Muscle of leg (tissue), 11 donors: ENCODE data around the gene GFOD1. TPM values are rescaled to one million over a fixed set of nuclear protein-coding genes. Genes with fewer than 3 reads are reported as not detected.
"Not testable (repeated sequence)": the region's sequence is repeated elsewhere in the genome, so short reads cannot be mapped to it uniquely, and the experiment has no call there.

Source experiments
- DNase-seq: peaks from one replicate; pipeline ENCODE4 v3.0.0; 2013
- H3K27ac ChIP-seq: one replicate; pipeline ENCODE4 v1.5.1; 2013; ENCODE audit warnings: mild to moderate bottlenecking, low read length, control low read depth
- H3K27me3 ChIP-seq: one replicate; pipeline ENCODE4 v1.6.1; 2013; ENCODE audit warnings: low read length; ENCODE audit not compliant: control insufficient read depth, insufficient read depth
- H3K36me3 ChIP-seq: one replicate; pipeline ENCODE4 v1.6.1; 2013; ENCODE audit warnings: low read length; ENCODE audit not compliant: control insufficient read depth, insufficient read depth
- H3K4me1 ChIP-seq: one replicate; pipeline ENCODE4 v1.6.1; 2013; ENCODE audit warnings: low read length; ENCODE audit not compliant: control insufficient read depth, insufficient read depth
- H3K4me3 ChIP-seq: one replicate; pipeline ENCODE4 v1.5.1; 2013; ENCODE audit warnings: low read length, control low read depth
- H3K9me3 ChIP-seq: replicated peaks from 2 replicates; pipeline ENCODE4 v1.6.1; 2013; ENCODE audit warnings: low read depth, low read length; ENCODE audit not compliant: control insufficient read depth
- WGBS: methylation state at CpG from one replicate; pipeline ENCODE4 v1.1.5; 2013; ENCODE audit warnings: missing lambda C conversion rate; ENCODE audit not compliant: insufficient coverage; 5-methylcytosine and 5-hydroxymethylcytosine counted together
- polyA plus RNA-seq, 8 donors: library from polyadenylated mRNA; unstranded; fragments of 120-200 nt; gene quantifications; one replicate each; pipeline versions ENCODE4 v1.2.1 to v1.2.3, GENCODE V29; 2013; ENCODE audit warnings: inconsistent platforms in 1 of 8, low replicate concordance in 1 of 8; ENCODE audit not compliant: insufficient read length in 8 of 8, insufficient read depth in 1 of 8
- total RNA-seq: library from RNA; stranded (reverse); fragments of 120-200 nt; gene quantifications from one replicate; pipeline ENCODE4 v1.2.4, GENCODE V29; 2013

GFOD1 gene
- total and polyA plus RNA-seq, 9 donors, result 2.1 to 4.1 (median 2.6) TPM

GRCh38 chr6:13397359-13398068, 89.9 kb downstream of the GFOD1 start:
- H3K9me3 ChIP-seq, result no peaks in the 10 kb centered on the region
- H3K36me3 ChIP-seq, result no peaks in the 10 kb centered on the region
- no peak overlapping the region for H3K27ac ChIP-seq
- H3K27me3 ChIP-seq, result no peaks in the 10 kb centered on the region
- WGBS, result 69% methylated on average over 4 of the region's 9 CpGs
- no peak for DNase-seq
- peaks cover 7% of the 10 kb centered on the region for H3K4me1 ChIP-seq
- no peak overlapping the region for H3K4me3 ChIP-seq

GRCh38 chr6:13396241-13396792, 91.1 kb downstream of the GFOD1 start:
- peaks cover 7% of the 10 kb centered on the region for H3K4me1 ChIP-seq
- 93% methylated on average over 3 of the region's 3 CpGs for WGBS
- no peak overlapping the region for H3K27ac ChIP-seq

GRCh38 chr6:13395272-13396237, 91.8 kb downstream of the GFOD1 start:
- peak; percentile 63 for DNase-seq
- Histone ChIP-seq H3K4me3 (no peak overlapping the region), H3K36me3 (no peaks in the 10 kb centered on the region), H3K27ac (peak overlapping the region; percentile 15), H3K27me3 (no peaks in the 10 kb centered on the region), H3K9me3 (no peaks in the 10 kb centered on the region), H3K4me1 (peaks cover 7% of the 10 kb centered on the region)
- 48% methylated on average over 4 of the region's 12 CpGs for WGBS

More at GRCh38 chr6:13396241-13396792, 91.1 kb downstream of the GFOD1 start:
- Histone ChIP-seq H3K9me3 (no peaks in the 10 kb centered on the region), H3K36me3 (no peaks in the 10 kb centered on the region), H3K27me3 (no peaks in the 10 kb centered on the region), H3K4me3 (no peak overlapping the region)
- DNase-seq, result no peak

GRCh38 chr6:13392462-13392861, 94.9 kb downstream of the GFOD1 start:
- H3K9me3 ChIP-seq, result no peaks in the 10 kb centered on the region
- no peak overlapping the region for H3K4me3 ChIP-seq
- no peaks in the 10 kb centered on the region for H3K27me3 ChIP-seq
- no peak overlapping the region for H3K27ac ChIP-seq
- H3K36me3 ChIP-seq, result no peaks in the 10 kb centered on the region
- WGBS, result 0% methylated on average over 1 of the region's 2 CpGs
- peaks cover 7% of the 10 kb centered on the region for H3K4me1 ChIP-seq
- no peak for DNase-seq

GRCh38 chr6:13391537-13391936, 95.9 kb downstream of the GFOD1 start:
- Histone ChIP-seq H3K9me3 (no peaks in the 10 kb centered on the region), H3K27me3 (no peaks in the 10 kb centered on the region), H3K4me3 (no peak overlapping the region), H3K4me1 (peaks cover 7% of the 10 kb centered on the region), H3K36me3 (no peaks in the 10 kb centered on the region), H3K27ac (no peak overlapping the region)
- DNase-seq, result no peak
- WGBS, result 79% methylated on average over 2 of the region's 5 CpGs

GRCh38 chr6:13390658-13391057, 96.7 kb downstream of the GFOD1 start:
- H3K4me3 ChIP-seq, result no peak overlapping the region
- no peaks in the 10 kb centered on the region for H3K27me3 ChIP-seq
- H3K4me1 ChIP-seq, result peaks cover 6% of the 10 kb centered on the region
- no peak overlapping the region for H3K27ac ChIP-seq
- no peaks in the 10 kb centered on the region for H3K36me3 ChIP-seq
- no peak for DNase-seq
- WGBS, result 40% methylated on average over 2 of the region's 3 CpGs
- H3K9me3 ChIP-seq, result no peaks in the 10 kb centered on the region

- not testable (repeated sequence) for H3K27ac ChIP-seq
Measured at GRCh38 chr6:13389237-13389636, 98.2 kb downstream of the GFOD1 start.

GRCh38 chr6:13388769-13389168, 98.6 kb downstream of the GFOD1 start:
- not testable (repeated sequence) for H3K9me3 ChIP-seq, H3K4me3 ChIP-seq, H3K27me3 ChIP-seq, H3K27ac ChIP-seq, H3K36me3 ChIP-seq, H3K4me1 ChIP-seq, DNase-seq
- no CpG with 5 or more reads among the region's 1 CpG for WGBS

More at GRCh38 chr6:13389237-13389636, 98.2 kb downstream of the GFOD1 start:
- DNase-seq, H3K9me3 ChIP-seq, H3K27me3 ChIP-seq, H3K4me1 ChIP-seq, H3K36me3 ChIP-seq, H3K4me3 ChIP-seq: not testable (repeated sequence)
- no CpG with 5 or more reads among the region's 1 CpG for WGBS

- no peaks in the 10 kb centered on the region for H3K4me1 ChIP-seq
- no peaks in the 10 kb centered on the region for H3K27me3 ChIP-seq
- WGBS, result 70% methylated on average over 4 of the region's 5 CpGs
- no peaks in the 10 kb centered on the region for H3K9me3 ChIP-seq
- H3K27ac ChIP-seq, result no peak overlapping the region
- no peak for DNase-seq
- no peaks in the 10 kb centered on the region for H3K36me3 ChIP-seq
- no peak overlapping the region for H3K4me3 ChIP-seq
Measured at GRCh38 chr6:13384966-13385365, 102.4 kb downstream of the GFOD1 start.

- Histone ChIP-seq H3K4me1 (no peaks in the 10 kb centered on the region), H3K4me3 (no peak overlapping the region), H3K27me3 (no peaks in the 10 kb centered on the region), H3K27ac (no peak overlapping the region), H3K9me3 (no peaks in the 10 kb centered on the region), H3K36me3 (no peaks in the 10 kb centered on the region)
- no peak for DNase-seq
- 79% methylated on average over 7 of the region's 9 CpGs for WGBS
Measured at GRCh38 chr6:13384506-13384905, 102.9 kb downstream of the GFOD1 start.
